ENCODE results near the gene CKAP4.

The CKAP4 gene

GRCh38 chr12:106214571-106214970, 33.2 kb downstream of the CKAP4 start:
- H3K27ac ChIP-seq: no peak overlapping the region
- no peak for TF ChIP-seq CTCF (conservative IDR thresholded peaks at IDR 0.05)

- no peak for TF ChIP-seq CTCF (conservative IDR thresholded peaks at IDR 0.05)
- no peak overlapping the region for H3K27ac ChIP-seq
These were observed 34.2 kb downstream of the CKAP4 start for GRCh38 chr12:106213662-106214061.

GRCh38 chr12:106211973-106212372, 35.8 kb downstream of the CKAP4 start:
- TF ChIP-seq CTCF (conservative IDR thresholded peaks at IDR 0.05): no peak
- H3K27ac ChIP-seq: no peak overlapping the region

- TF ChIP-seq CTCF (conservative IDR thresholded peaks at IDR 0.05): peak; percentile 64
- H3K27ac ChIP-seq: no peak overlapping the region
These were observed 42.4 kb downstream of the CKAP4 start for GRCh38 chr12:106205208-106206069.

GRCh38 chr12:106204312-106204711, 43.5 kb downstream of the CKAP4 start:
- TF ChIP-seq CTCF (conservative IDR thresholded peaks at IDR 0.05): no peak
- no peak overlapping the region for H3K27ac ChIP-seq

- TF ChIP-seq CTCF (conservative IDR thresholded peaks at IDR 0.05): no peak
- H3K27ac ChIP-seq: no peak overlapping the region
These were observed 49.8 kb downstream of the CKAP4 start for GRCh38 chr12:106197906-106198623.

GRCh38 chr12:106195621-106196027, 52.2 kb downstream of the CKAP4 start:
- TF ChIP-seq CTCF (conservative IDR thresholded peaks at IDR 0.05): no peak
- no peak overlapping the region for H3K27ac ChIP-seq

All from VCaP (cell line).